ENCODE data around the gene MAPT. TPM values are rescaled to one million over a fixed set of nuclear protein-coding genes. Genes with fewer than 3 reads are reported as not detected.

Gene MAPT
- total RNA-seq, 1 experiment from 2014 or later: 37.5 TPM

- Histone ChIP-seq H3K4me1 (ENCODE audit: control insufficient read depth in 1 of 2, insufficient read depth in 2 of 2, low read length in 2 of 2) (no peaks in the 10 kb centered on the region), H3K4me3 (replicated peaks in 1 of 2; ENCODE audit: low read depth in 1 of 2, low read length in 2 of 2) (no peak overlapping the region), H4K20me1 (ENCODE audit: insufficient read depth) (no peaks in the 10 kb centered on the region), H3K79me2 (ENCODE audit: insufficient read depth, low read length) (no peaks in the 10 kb centered on the region), H3K9ac (ENCODE audit: low read length) (no peak overlapping the region), H3K9me3 (ENCODE audit: control insufficient read depth in 1 of 2, insufficient read depth in 1 of 2, low read depth in 1 of 2, low read length in 2 of 2) (no peaks in the 10 kb centered on the region), H3K36me3 (ENCODE audit: control insufficient read depth in 1 of 2, insufficient read depth in 2 of 2, low read length in 2 of 2) (no peaks in the 10 kb centered on the region), H3K4me2 (ENCODE audit: low read length) (no peak overlapping the region), H3K9me2 (ENCODE audit: insufficient read depth) (no peaks in the 10 kb centered on the region), H3K27me3 (ENCODE audit: insufficient read depth, low read length) (no peaks in the 10 kb centered on the region), H3K27ac (ENCODE audit: low read depth, low read length) (no peak overlapping the region), H2AFZ (ENCODE audit: low read depth, low read length, poor library complexity, severe bottlenecking) (no peak overlapping the region)
- TF ChIP-seq CBX3 (IDR thresholded peaks at IDR 0.05; ENCODE audit: low read depth) (no peak), CTCF (IDR thresholded peaks at IDR 0.05 in 2 of 3, conservative IDR thresholded peaks at IDR 0.05 in 1 of 3; ENCODE audit: borderline replicate concordance in 1 of 3, insufficient read depth in 1 of 3, low read depth in 2 of 3, low read length in 2 of 3) (no peak), SRF (IDR thresholded peaks at IDR 0.05; ENCODE audit: low read depth) (no peak), CEBPB (IDR thresholded peaks at IDR 0.05; ENCODE audit: low read depth) (no peak), ZFX (IDR thresholded peaks at IDR 0.05) (no peak), SIN3A (IDR thresholded peaks at IDR 0.05; ENCODE audit: low read depth) (no peak), SP1 (IDR thresholded peaks at IDR 0.05; ENCODE audit: low read depth) (no peak), JUND (IDR thresholded peaks at IDR 0.05) (no peak), FOSL1 (IDR thresholded peaks at IDR 0.05; ENCODE audit: low read depth) (no peak), POLR2AphosphoS5 (IDR thresholded peaks at IDR 0.05; ENCODE audit: low read depth, low read length) (no peak), EZH2phosphoT487 (IDR thresholded peaks at IDR 0.05; ENCODE audit: borderline replicate concordance) (no peak), YY1 (IDR thresholded peaks at IDR 0.05; ENCODE audit: extremely low read depth, insufficient replicate concordance, low read depth, low read length) (no peak), ZNF274 (IDR thresholded peaks at IDR 0.05; ENCODE audit: low read depth, low read length) (no peak), RAD21 (IDR thresholded peaks at IDR 0.05; ENCODE audit: low read depth) (no peak), TCF7L2 (IDR thresholded peaks at IDR 0.05; ENCODE audit: borderline replicate concordance, extremely low read depth, insufficient read depth, insufficient read length) (no peak), ATF3 (IDR thresholded peaks at IDR 0.05) (no peak), MAX (IDR thresholded peaks at IDR 0.05) (no peak), REST (IDR thresholded peaks at IDR 0.05; ENCODE audit: low read depth) (no peak)
- RAD21 ChIA-PET (ENCODE audit: low non-redundant PET in 1 of 2, low total read pairs in 2 of 2, uncharacterized antibody in 2 of 2, unreplicated experiment in 2 of 2): no interaction called here
- no TSS peak for BruUV-seq (replicated peaks)
- peak; percentile 30 for ATAC-seq
- POLR2A ChIA-PET: no interaction called here
- DNase-seq (ENCODE audit: low read depth, low spot score): no peak
- intact Hi-C loops (cut with micrococcal nuclease): no loop called here
- CTCF ChIA-PET: no interaction called here
Measured at GRCh38 chr17:45984368-45984767, 90.0 kb downstream of the MAPT start.

Data from HCT116 (cell line).